Endothelial cell of umbilical vein (primary cell): Measurements from ENCODE around the gene TTC29.

ENCODE experiments used
- EZH2 ChIP-seq: IDR thresholded peaks from 2 replicates; pipeline ENCODE4 v1.6.1; 2012; ENCODE audit warnings: borderline replicate concordance, low read depth, mild to moderate bottlenecking, moderate library complexity, low read length, inconsistent platforms; ENCODE audit not compliant: severe bottlenecking
- POLR2AphosphoS5 ChIP-seq: IDR thresholded peaks from 2 replicates; pipeline ENCODE4 v1.6.1; 2012; ENCODE audit warnings: low read depth, mild to moderate bottlenecking, control low read depth, low read length, moderate library complexity; ENCODE audit not compliant: insufficient read depth
- TF ChIP-seq, protein P1 (sequence below), 2 donors: IDR thresholded peaks; 1 replicate in 1 of 2; 2 replicates in 1 of 2; pipeline ENCODE4 v1.5.1; 2011; ENCODE audit warnings: low read length in 2 of 2, mild to moderate bottlenecking in 2 of 2, moderate library complexity in 2 of 2, control low read depth in 1 of 2, inconsistent platforms in 1 of 2, low read depth in 1 of 2; ENCODE audit not compliant: insufficient read depth in 1 of 2; ENCODE audit errors: extremely low read depth in 1 of 2

GRCh38 chr4:146852360-146852759 lies 93.3 kb downstream of the TTC29 start:
- TF ChIP-seq, protein P1, sequence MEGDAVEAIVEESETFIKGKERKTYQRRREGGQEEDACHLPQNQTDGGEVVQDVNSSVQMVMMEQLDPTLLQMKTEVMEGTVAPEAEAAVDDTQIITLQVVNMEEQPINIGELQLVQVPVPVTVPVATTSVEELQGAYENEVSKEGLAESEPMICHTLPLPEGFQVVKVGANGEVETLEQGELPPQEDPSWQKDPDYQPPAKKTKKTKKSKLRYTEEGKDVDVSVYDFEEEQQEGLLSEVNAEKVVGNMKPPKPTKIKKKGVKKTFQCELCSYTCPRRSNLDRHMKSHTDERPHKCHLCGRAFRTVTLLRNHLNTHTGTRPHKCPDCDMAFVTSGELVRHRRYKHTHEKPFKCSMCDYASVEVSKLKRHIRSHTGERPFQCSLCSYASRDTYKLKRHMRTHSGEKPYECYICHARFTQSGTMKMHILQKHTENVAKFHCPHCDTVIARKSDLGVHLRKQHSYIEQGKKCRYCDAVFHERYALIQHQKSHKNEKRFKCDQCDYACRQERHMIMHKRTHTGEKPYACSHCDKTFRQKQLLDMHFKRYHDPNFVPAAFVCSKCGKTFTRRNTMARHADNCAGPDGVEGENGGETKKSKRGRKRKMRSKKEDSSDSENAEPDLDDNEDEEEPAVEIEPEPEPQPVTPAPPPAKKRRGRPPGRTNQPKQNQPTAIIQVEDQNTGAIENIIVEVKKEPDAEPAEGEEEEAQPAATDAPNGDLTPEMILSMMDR (IDR thresholded peaks at IDR 0.05; ENCODE audit: extremely low read depth in 1 of 2, insufficient read depth in 1 of 2, low read depth in 1 of 2, low read length in 2 of 2) = no peak
- TF ChIP-seq EZH2 = no peak
- TF ChIP-seq POLR2AphosphoS5 = no peak
